MM.1S (cell line): Measurements from ENCODE around the gene LINS1.

Experiments used
- DNase-seq: peaks from one replicate; pipeline ENCODE4 v3.0.0-alpha.2; 2015
- H2AFZ ChIP-seq: fragments of 300-600 bp; sonication (generic); 2 replicates; pipeline ENCODE4 v1.6.0; 2016; ENCODE audit warnings: antibody characterized with exemption, low read length
- H3F3A ChIP-seq: fragments of 300-600 bp; sonication (generic); 2 replicates; pipeline ENCODE4 v1.6.1; 2016; ENCODE audit warnings: mild to moderate bottlenecking, antibody characterized with exemption, low read length, moderate library complexity, mixed read lengths; ENCODE audit not compliant: insufficient read depth
- H3K27ac ChIP-seq: fragments of 300-600 bp; sonication (generic); 2 replicates; pipeline ENCODE4 v1.5.1; 2016; ENCODE audit warnings: mild to moderate bottlenecking, low read length
- H3K27me3 ChIP-seq: fragments of 300-600 bp; sonication (generic); replicated peaks from 2 replicates; pipeline ENCODE4 v1.6.0; 2016; ENCODE audit warnings: low read length; ENCODE audit not compliant: insufficient read depth
- H3K36me3 ChIP-seq: fragments of 300-600 bp; sonication (generic); replicated peaks from 2 replicates; pipeline ENCODE4 v1.6.1; 2016; ENCODE audit warnings: mild to moderate bottlenecking, low read length, mixed read lengths; ENCODE audit not compliant: insufficient read depth
- H3K4me1 ChIP-seq: fragments of 300-600 bp; sonication (generic); 2 replicates; pipeline ENCODE4 v1.6.1; 2016; ENCODE audit warnings: low read length, mixed read lengths
- H3K4me2 ChIP-seq: fragments of 300-600 bp; sonication (generic); 2 replicates; pipeline ENCODE4 v1.6.0; 2016; ENCODE audit warnings: low read depth, low read length
- H3K4me3 ChIP-seq: fragments of 300-600 bp; sonication (generic); 2 replicates; pipeline ENCODE4 v1.5.1; 2016; ENCODE audit warnings: low read length, mixed read lengths
- H3K79me2 ChIP-seq: fragments of 300-600 bp; sonication (generic); 2 replicates; pipeline ENCODE4 v1.6.1; 2016; ENCODE audit warnings: mixed run types, low read length, mixed read lengths
- H3K9ac ChIP-seq: fragments of 300-600 bp; sonication (generic); 2 replicates; pipeline ENCODE4 v1.6.1; 2016; ENCODE audit warnings: low read length, mixed read lengths
- H3K9me2 ChIP-seq: fragments of 300-600 bp; sonication (generic); replicated peaks from 2 replicates; pipeline ENCODE4 v1.6.1; 2016; ENCODE audit warnings: mild to moderate bottlenecking, low read length, mixed read lengths; ENCODE audit not compliant: insufficient read depth
- H3K9me3 ChIP-seq: fragments of 300-600 bp; sonication (generic); replicated peaks from 2 replicates; pipeline ENCODE4 v1.6.1; 2016; ENCODE audit warnings: mild to moderate bottlenecking, low read length, mixed read lengths; ENCODE audit not compliant: insufficient read depth
- H4K20me1 ChIP-seq: fragments of 300-600 bp; sonication (generic); 2 replicates; pipeline ENCODE4 v1.6.1; 2016; ENCODE audit warnings: mild to moderate bottlenecking, low read length, moderate library complexity, mixed read lengths; ENCODE audit not compliant: insufficient read depth
- EZH2 ChIP-seq: fragments of 300-600 bp; sonication (generic); optimal IDR thresholded peaks from 2 replicates; pipeline ENCODE3; 2017; ENCODE audit warnings: low read depth, mild to moderate bottlenecking, antibody characterized with exemption, low read length, mixed read lengths
- EZH2phosphoT487 ChIP-seq: fragments of 300-600 bp; sonication (generic); IDR thresholded peaks from 2 replicates; pipeline ENCODE4 v1.6.1; 2018; ENCODE audit warnings: antibody characterized with exemption, low read length
- TF ChIP-seq, protein P1 (sequence below): fragments of 300-600 bp; sonication (generic); IDR thresholded peaks from 2 replicates; pipeline ENCODE4 v1.5.1; 2016; ENCODE audit warnings: antibody characterized with exemption, low read length, mixed read lengths

Gene LINS1

GRCh38 chr15:100544338-100544841 is 57.6 kb downstream of the LINS1 start:
- DNase-seq, result no peak
- H3K9me3 ChIP-seq, result no peaks in the 10 kb centered on the region
- no peak overlapping the region for H3K4me3 ChIP-seq
- no peaks in the 10 kb centered on the region for H4K20me1 ChIP-seq
- no peak overlapping the region for H3K9ac ChIP-seq
- TF ChIP-seq EZH2phosphoT487 (no peak), EZH2 (no peak)
- TF ChIP-seq, protein P1, sequence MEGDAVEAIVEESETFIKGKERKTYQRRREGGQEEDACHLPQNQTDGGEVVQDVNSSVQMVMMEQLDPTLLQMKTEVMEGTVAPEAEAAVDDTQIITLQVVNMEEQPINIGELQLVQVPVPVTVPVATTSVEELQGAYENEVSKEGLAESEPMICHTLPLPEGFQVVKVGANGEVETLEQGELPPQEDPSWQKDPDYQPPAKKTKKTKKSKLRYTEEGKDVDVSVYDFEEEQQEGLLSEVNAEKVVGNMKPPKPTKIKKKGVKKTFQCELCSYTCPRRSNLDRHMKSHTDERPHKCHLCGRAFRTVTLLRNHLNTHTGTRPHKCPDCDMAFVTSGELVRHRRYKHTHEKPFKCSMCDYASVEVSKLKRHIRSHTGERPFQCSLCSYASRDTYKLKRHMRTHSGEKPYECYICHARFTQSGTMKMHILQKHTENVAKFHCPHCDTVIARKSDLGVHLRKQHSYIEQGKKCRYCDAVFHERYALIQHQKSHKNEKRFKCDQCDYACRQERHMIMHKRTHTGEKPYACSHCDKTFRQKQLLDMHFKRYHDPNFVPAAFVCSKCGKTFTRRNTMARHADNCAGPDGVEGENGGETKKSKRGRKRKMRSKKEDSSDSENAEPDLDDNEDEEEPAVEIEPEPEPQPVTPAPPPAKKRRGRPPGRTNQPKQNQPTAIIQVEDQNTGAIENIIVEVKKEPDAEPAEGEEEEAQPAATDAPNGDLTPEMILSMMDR, result no peak
- no peaks in the 10 kb centered on the region for H3K4me1 ChIP-seq
- H3K4me2 ChIP-seq, result no peak overlapping the region
- H3F3A ChIP-seq, result no peaks in the 10 kb centered on the region
- H3K79me2 ChIP-seq, result no peaks in the 10 kb centered on the region
- no peaks in the 10 kb centered on the region for H3K27me3 ChIP-seq
- H3K27ac ChIP-seq, result no peak overlapping the region
- H3K9me2 ChIP-seq, result no peaks in the 10 kb centered on the region
- no peaks in the 10 kb centered on the region for H3K36me3 ChIP-seq
- no peak overlapping the region for H2AFZ ChIP-seq

DNA sequence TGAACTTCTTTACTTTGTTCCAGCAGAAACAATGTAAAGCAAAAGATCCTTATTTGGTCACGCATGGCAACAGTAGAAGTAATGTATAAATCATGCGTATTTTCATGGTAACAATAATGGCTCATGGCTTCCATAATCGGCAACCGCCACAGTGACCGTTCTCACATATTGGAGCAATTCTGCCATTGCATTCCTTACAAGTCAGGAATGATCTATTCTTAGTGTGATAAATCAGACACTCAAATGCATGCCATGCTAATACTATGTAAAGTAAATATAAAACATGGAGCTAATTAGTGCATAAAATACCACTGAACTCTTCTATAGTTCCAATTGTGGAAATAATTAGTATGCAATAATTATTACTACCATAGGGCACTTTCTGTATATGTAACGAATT is 59.7 kb downstream of the LINS1 start:
- no peak overlapping the region for H3K4me3 ChIP-seq
- no peaks in the 10 kb centered on the region for H3K9me2 ChIP-seq
- H3F3A ChIP-seq, result no peaks in the 10 kb centered on the region
- TF ChIP-seq, protein P1, result no peak
- no peak for TF ChIP-seq EZH2phosphoT487
- TF ChIP-seq EZH2, result no peak
- no peaks in the 10 kb centered on the region for H4K20me1 ChIP-seq
- H2AFZ ChIP-seq, result no peak overlapping the region
- H3K4me1 ChIP-seq, result no peaks in the 10 kb centered on the region
- DNase-seq, result no peak
- no peak overlapping the region for H3K9ac ChIP-seq
- H3K4me2 ChIP-seq, result no peak overlapping the region
- H3K9me3 ChIP-seq, result no peaks in the 10 kb centered on the region
- H3K79me2 ChIP-seq, result no peaks in the 10 kb centered on the region
- no peak overlapping the region for H3K27ac ChIP-seq
- no peaks in the 10 kb centered on the region for H3K36me3 ChIP-seq
- no peaks in the 10 kb centered on the region for H3K27me3 ChIP-seq

DNA sequence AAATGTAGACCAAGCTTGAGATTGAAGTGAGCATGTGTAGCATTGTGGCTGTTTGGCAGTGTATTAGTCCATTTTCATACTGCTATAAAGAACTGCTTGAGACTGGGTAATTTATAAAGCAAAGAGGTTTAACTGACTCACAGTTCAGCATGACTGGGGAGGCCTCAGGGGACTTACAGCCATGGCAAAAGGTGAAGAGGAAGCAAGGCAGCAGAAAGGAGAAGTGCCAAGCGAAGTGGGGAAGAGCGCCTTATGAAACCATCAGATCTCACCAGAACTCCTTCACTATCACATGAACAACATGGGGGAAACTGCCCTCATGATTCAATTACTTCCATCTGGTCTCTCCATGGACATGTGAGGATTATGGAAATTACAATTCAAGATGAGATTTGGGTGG is 64.7 kb downstream of the LINS1 start:
- Histone ChIP-seq H3K79me2 (no peaks in the 10 kb centered on the region), H3K9me2 (no peaks in the 10 kb centered on the region), H3K4me3 (no peak overlapping the region), H3K4me2 (no peak overlapping the region), H3K9ac (no peak overlapping the region), H4K20me1 (no peaks in the 10 kb centered on the region), H2AFZ (no peak overlapping the region), H3K4me1 (no peaks in the 10 kb centered on the region), H3K36me3 (no peaks in the 10 kb centered on the region), H3K9me3 (no peaks in the 10 kb centered on the region), H3F3A (no peaks in the 10 kb centered on the region), H3K27me3 (no peaks in the 10 kb centered on the region), H3K27ac (no peak overlapping the region)
- no peak for DNase-seq
- no peak for TF ChIP-seq EZH2phosphoT487
- TF ChIP-seq, protein P1, result no peak
- no peak for TF ChIP-seq EZH2
